ENCODE data around the gene PKD1L1. TPM values are rescaled to one million over a fixed set of nuclear protein-coding genes. Genes with fewer than 3 reads are reported as not detected.
"Not testable (repeated sequence)": the region's sequence is repeated elsewhere in the genome, so short reads cannot be mapped to it uniquely, and the experiment has no call there.

Gene PKD1L1
- total RNA-seq, 1 donor from 2014 or later = 5.9 TPM

- DNase-seq (ENCODE audit: low spot score) = no peak
Observed at GRCh38 chr7:47938574-47939165, 9.6 kb downstream of the PKD1L1 start.

GRCh38 chr7:47937711-47938573, 10.3 kb downstream of the PKD1L1 start:
- no peak for DNase-seq (ENCODE audit: low spot score)

GRCh38 chr7:47937065-47937687, 11.1 kb downstream of the PKD1L1 start:
- DNase-seq (ENCODE audit: low spot score) = no peak

- DNase-seq (ENCODE audit: low spot score) = no peak
Observed at GRCh38 chr7:47936323-47936722, 11.9 kb downstream of the PKD1L1 start.

GRCh38 chr7:47935336-47935735, 12.9 kb downstream of the PKD1L1 start:
- DNase-seq (ENCODE audit: low spot score) = no peak

GRCh38 chr7:47934831-47935230, 13.4 kb downstream of the PKD1L1 start:
- DNase-seq (ENCODE audit: low spot score) = no peak

- no peak for DNase-seq (ENCODE audit: low spot score)
Observed at GRCh38 chr7:47933215-47933614, 15.1 kb downstream of the PKD1L1 start.

- DNase-seq (ENCODE audit: low spot score) = no peak
Observed at GRCh38 chr7:47932466-47933037, 15.7 kb downstream of the PKD1L1 start.

GRCh38 chr7:47932016-47932415, 16.2 kb downstream of the PKD1L1 start:
- no peak for DNase-seq (ENCODE audit: low spot score)

- DNase-seq (ENCODE audit: low spot score) = no peak
Observed at GRCh38 chr7:47931005-47932004, 17.0 kb downstream of the PKD1L1 start.

- DNase-seq (ENCODE audit: low spot score) = no peak
Observed at GRCh38 chr7:47924266-47924665, 24.0 kb downstream of the PKD1L1 start.

GRCh38 chr7:47923081-47923875, 25.0 kb downstream of the PKD1L1 start:
- DNase-seq (ENCODE audit: low spot score) = not testable (repeated sequence)

- DNase-seq (ENCODE audit: low spot score) = not testable (repeated sequence)
Observed at GRCh38 chr7:47916514-47916913, 31.8 kb downstream of the PKD1L1 start.

- DNase-seq (ENCODE audit: low spot score) = no peak
Observed at GRCh38 chr7:47915616-47915976, 32.7 kb downstream of the PKD1L1 start.

- DNase-seq (ENCODE audit: low spot score) = no peak
Observed at GRCh38 chr7:47914717-47915615, 33.3 kb downstream of the PKD1L1 start.

- DNase-seq (ENCODE audit: low spot score) = no peak
Observed at GRCh38 chr7:47912332-47912731, 35.9 kb downstream of the PKD1L1 start.

- DNase-seq (ENCODE audit: low spot score) = no peak
Observed at GRCh38 chr7:47908720-47909119, 39.5 kb downstream of the PKD1L1 start.

- no peak for DNase-seq (ENCODE audit: low spot score)
Observed at GRCh38 chr7:47907981-47908616, 40.2 kb downstream of the PKD1L1 start.

GRCh38 chr7:47906883-47907282, 41.4 kb downstream of the PKD1L1 start:
- DNase-seq (ENCODE audit: low spot score) = no peak
